IMR-90 (cell line): ENCODE results near the gene SERPINH1. TPM values are rescaled to one million over a fixed set of nuclear protein-coding genes. Genes with fewer than 3 reads are reported as not detected.

Source experiments
- ATAC-seq: fragments of 200-7000 bp; cut with Tn5 transposase; 2 replicates; pipeline ENCODE4 v1.9.1; 2020; ENCODE audit warnings: low read depth, mild to moderate bottlenecking, moderate library complexity
- BruUV-seq: library from RNA; stranded (reverse); fragments of 400-500 nt; replicated peaks from 2 replicates; lab custom pipeline; 2021; lab: Mats Ljungman, UMichigan
- CTCF ChIA-PET: fragments of 300-600 bp; formaldehyde crosslinking; extraction: SDS; loops from one replicate; lab custom pipeline; 2021; ENCODE audit warnings: antibody characterized with exemption; lab: Yijun Ruan, JAX
- POLR2A ChIA-PET: fragments of 300-600 bp; sonication (Branson Sonifier 250); formaldehyde crosslinking; loops from one replicate; lab custom pipeline; 2022; ENCODE audit warnings: antibody characterized with exemption; ENCODE audit not compliant: unreplicated experiment; lab: Charles Lee
- DNase-seq: peaks from one replicate; pipeline ENCODE4 v3.0.0; 2013
- H2AFZ ChIP-seq: replicated peaks from 2 replicates; pipeline ENCODE3; 2013; ENCODE audit warnings: low read length, mild to moderate bottlenecking; ENCODE audit not compliant: poor library complexity
- H2AK5ac ChIP-seq: 2 replicates; pipeline ENCODE4 v1.6.1; 2013; ENCODE audit warnings: low read depth, low read length, inconsistent platforms
- H2AK9ac ChIP-seq: replicated peaks from 2 replicates; pipeline ENCODE3; 2013; ENCODE audit warnings: mild to moderate bottlenecking, low read depth, low read length, moderate library complexity; ENCODE audit not compliant: poor library complexity
- H2BK120ac ChIP-seq: 2 replicates; pipeline ENCODE4 v1.6.1; 2013; ENCODE audit warnings: low read depth, low read length, inconsistent platforms
- H2BK15ac ChIP-seq: 3 replicates; pipeline ENCODE4 v1.6.1; 2013; ENCODE audit warnings: low read depth, low read length, inconsistent platforms
- H2BK20ac ChIP-seq: 2 replicates; pipeline ENCODE4 v1.6.1; 2013; ENCODE audit warnings: low read depth, mild to moderate bottlenecking, inconsistent platforms, low read length, moderate library complexity
- H2BK5ac ChIP-seq: 2 replicates; pipeline ENCODE4 v1.6.1; 2013; ENCODE audit warnings: mild to moderate bottlenecking, low read depth, low read length, inconsistent platforms; ENCODE audit not compliant: poor library complexity, severe bottlenecking
- H3K14ac ChIP-seq: replicated peaks from 2 replicates; pipeline ENCODE4 v1.6.1; 2013; ENCODE audit warnings: low read depth, low read length, inconsistent platforms
- H3K18ac ChIP-seq: 2 replicates; pipeline ENCODE4 v1.6.1; 2013; ENCODE audit warnings: low read depth, low read length, control low read depth
- H3K23ac ChIP-seq: 2 replicates; pipeline ENCODE4 v1.6.1; 2013; ENCODE audit warnings: low read depth, low read length, inconsistent platforms
- H3K27ac ChIP-seq: 2 replicates; pipeline ENCODE4 v1.5.1; 2013; ENCODE audit warnings: mild to moderate bottlenecking, control low read depth, low read length; ENCODE audit not compliant: insufficient read depth
- H3K27me3 ChIP-seq: 2 replicates; pipeline ENCODE4 v1.6.1; 2013; ENCODE audit warnings: low read length; ENCODE audit not compliant: control insufficient read depth, insufficient read depth
- H3K36me3 ChIP-seq: 2 replicates; pipeline ENCODE4 v1.6.1; 2013; ENCODE audit warnings: low read length, mixed read lengths; ENCODE audit not compliant: control insufficient read depth, insufficient read depth
- H3K4ac ChIP-seq: 2 replicates; pipeline ENCODE4 v1.6.1; 2013; ENCODE audit warnings: low read depth, low read length, inconsistent platforms
- H3K4me1 ChIP-seq: 2 replicates; pipeline ENCODE4 v1.6.1; 2013; ENCODE audit warnings: low read length, mixed read lengths; ENCODE audit not compliant: control insufficient read depth, insufficient read depth
- H3K4me2 ChIP-seq: 2 replicates; pipeline ENCODE4 v1.6.1; 2013; ENCODE audit warnings: low read depth, mild to moderate bottlenecking, control low read depth, low read length, moderate library complexity
- H3K4me3 ChIP-seq: 2 replicates; pipeline ENCODE4 v1.5.1; 2013; ENCODE audit warnings: low read depth, mild to moderate bottlenecking, control low read depth, low read length, moderate library complexity; ENCODE audit not compliant: insufficient read depth
- H3K56ac ChIP-seq: 2 replicates; pipeline ENCODE4 v1.6.1; 2013; ENCODE audit warnings: low read length, inconsistent platforms; ENCODE audit not compliant: insufficient read depth; ENCODE audit errors: extremely low read depth
- H3K79me1 ChIP-seq, 2 experiments: 2 replicates each; pipeline ENCODE4 v1.6.1; 2013; ENCODE audit warnings: low read length in 2 of 2, inconsistent platforms in 1 of 2, low read depth in 1 of 2
- H3K9ac ChIP-seq: 2 replicates; pipeline ENCODE4 v1.6.1; 2013; ENCODE audit warnings: low read depth, low read length, control low read depth
- H3K9me1 ChIP-seq: 2 replicates; pipeline ENCODE4 v1.6.1; 2013; ENCODE audit warnings: low read length, inconsistent platforms; ENCODE audit not compliant: insufficient read depth
- H3K9me3 ChIP-seq: 2 replicates; pipeline ENCODE4 v1.6.1; 2013; ENCODE audit warnings: low read length; ENCODE audit not compliant: control insufficient read depth, insufficient read depth
- H4K20me1 ChIP-seq: 2 replicates; pipeline ENCODE4 v1.6.1; 2013; ENCODE audit warnings: low read length, inconsistent platforms; ENCODE audit not compliant: insufficient read depth
- H4K5ac ChIP-seq: 2 replicates; pipeline ENCODE4 v1.6.1; 2013; ENCODE audit warnings: mild to moderate bottlenecking, low read depth, low read length, control low read depth
- H4K8ac ChIP-seq, 2 experiments: 2 replicates each; pipeline ENCODE4 v1.6.1; 2013; ENCODE audit warnings: low read depth in 2 of 2, low read length in 2 of 2, control low read depth in 1 of 2, inconsistent platforms in 1 of 2
- H4K91ac ChIP-seq: 2 replicates; pipeline ENCODE4 v1.6.1; 2013; ENCODE audit warnings: low read depth, low read length, inconsistent platforms; ENCODE audit not compliant: insufficient read depth
- BHLHE40 ChIP-seq: fragments of 150-350 bp; IDR thresholded peaks from 2 replicates; pipeline ENCODE4 v1.6.1; 2016; ENCODE audit warnings: mild to moderate bottlenecking, low read depth, low read length
- CEBPB ChIP-seq: IDR thresholded peaks from 2 replicates; pipeline ENCODE4 v1.6.1; 2012; ENCODE audit warnings: low read depth, low read length, improper control_type of control experiment
- CHD1 ChIP-seq: IDR thresholded peaks from 2 replicates; pipeline ENCODE4 v1.6.1; 2012; ENCODE audit warnings: low read depth, low read length, improper control_type of control experiment
- MAFK ChIP-seq: IDR thresholded peaks from 2 replicates; pipeline ENCODE4 v1.6.1; 2012; ENCODE audit warnings: low read depth, low read length, improper control_type of control experiment
- MAZ ChIP-seq: IDR thresholded peaks from 2 replicates; pipeline ENCODE4 v1.6.1; 2012; ENCODE audit warnings: low read depth, mild to moderate bottlenecking, low read length, improper control_type of control experiment, moderate library complexity, borderline replicate concordance
- MXI1 ChIP-seq: IDR thresholded peaks from 2 replicates; pipeline ENCODE4 v1.6.1; 2012; ENCODE audit warnings: low read depth, mild to moderate bottlenecking, low read length, moderate library complexity, borderline replicate concordance
- POLR2A ChIP-seq: IDR thresholded peaks from 2 replicates; pipeline ENCODE4 v1.6.1; 2012; ENCODE audit warnings: mild to moderate bottlenecking, low read depth, low read length
- RAD21 ChIP-seq: IDR thresholded peaks from 2 replicates; pipeline ENCODE4 v1.6.1; 2012; ENCODE audit warnings: low read length, improper control_type of control experiment
- RCOR1 ChIP-seq: IDR thresholded peaks from 2 replicates; pipeline ENCODE4 v1.6.1; 2012; ENCODE audit warnings: mild to moderate bottlenecking, low read length, improper control_type of control experiment; ENCODE audit not compliant: insufficient replicate concordance
- RFX5 ChIP-seq: IDR thresholded peaks from 2 replicates; pipeline ENCODE4 v1.8.0; 2012; ENCODE audit warnings: low read depth, mild to moderate bottlenecking, low read length, moderate library complexity
- WGBS, 2 experiments: methylation state at CpG; one replicate each; pipeline versions ENCODE4 v1.1.5 to v1.1.7; 2013; ENCODE audit warnings: missing lambda C conversion rate in 2 of 2; ENCODE audit not compliant: insufficient read length in 1 of 2; ENCODE audit errors: extremely low coverage in 2 of 2; 5-methylcytosine and 5-hydroxymethylcytosine counted together
- dilution Hi-C: fragments of 300-500 bp; cut with HindIII; formaldehyde crosslinking; loops from one replicate; pipeline ENCODE4 v1.14.3; 2018; ENCODE audit warnings: low sequenced_read_pairs; ENCODE audit not compliant: unreplicated experiment
- in situ Hi-C: fragments of 300-500 bp; cut with MboI; formaldehyde crosslinking; loops from 3 replicates; pipeline ENCODE4 v1.14.3; 2019; ENCODE audit warnings: low sequenced_read_pairs, inconsistent platforms, mixed read lengths
- intact Hi-C: fragments of 100-400 bp; cut with micrococcal nuclease; formaldehyde crosslinking; loops from 2 replicates; pipeline ENCODE4 v1.10.0; 2022
- polyA plus RNA-seq, 3 experiments: library from polyadenylated mRNA; depleted of rRNA; stranded (reverse); fragments of >200 nt; gene quantifications; 2 replicates each; pipeline ENCODE4 v1.2.3, GENCODE V29; 2012; ENCODE audit warnings: low replicate concordance in 1 of 3
- total RNA-seq: library from RNA; depleted of rRNA; stranded (reverse); fragments of >200 nt; gene quantifications from 2 replicates; pipeline ENCODE4 v1.2.3, GENCODE V29; 2012
- TF ChIP-seq, protein P1 (sequence below): fragments of 150-350 bp; IDR thresholded peaks from 2 replicates; pipeline ENCODE4 v1.6.1; 2017; ENCODE audit warnings: mild to moderate bottlenecking, antibody characterized with exemption, low read length, low read depth
- TF ChIP-seq, protein P2 (sequence below): fragments of 150-350 bp; IDR thresholded peaks from 2 replicates; pipeline ENCODE4 v1.6.1; 2016; ENCODE audit warnings: low read depth, mild to moderate bottlenecking, low read length, moderate library complexity, borderline replicate concordance
- TF ChIP-seq, protein P3 (sequence below): conservative IDR thresholded peaks from 2 replicates; pipeline ENCODE4 v1.5.1; 2012; ENCODE audit warnings: mild to moderate bottlenecking, low read depth, low read length, improper control_type of control experiment

The SERPINH1 gene
- total and polyA plus RNA-seq, 2 of the 4 experiments (the other 2 are of a cell fraction) = 841 to 1,857 TPM

GRCh38 chr11:75603791-75604736 lies 42.0 kb downstream of the SERPINH1 start:
- Histone ChIP-seq H3K18ac (peak overlapping the region; percentile 96), H3K14ac (peak overlapping the region; percentile 61), H3K4me3 (no peak overlapping the region), H3K4ac (peak overlapping the region; percentile 91), H2AFZ (peak overlapping the region; percentile 77), H3K9ac (no peak overlapping the region), H2BK5ac (peak overlapping the region; percentile 91), H3K23ac (peak overlapping the region; percentile 28; the same call in 1 of the 2 replicates), H3K56ac (no peak overlapping the region; the same call in 1 of the 2 replicates), H4K20me1 (no peaks in the 10 kb centered on the region), H4K8ac (peak overlapping the region; percentile 4 to 86), H3K9me1 (peaks cover 17% of the 10 kb centered on the region), H3K36me3 (no peaks in the 10 kb centered on the region), H3K9me3 (no peaks in the 10 kb centered on the region), H3K4me2 (peak overlapping the region; percentile 33), H2BK120ac (peak overlapping the region; percentile 96), H2AK5ac (peak overlapping the region; percentile 79), H2AK9ac (peak overlapping the region; percentile 74), H3K4me1 (peaks cover 15% of the 10 kb centered on the region), H3K27ac (peak overlapping the region; percentile 72), H3K79me1 (no peaks in the 10 kb centered on the region), H2BK15ac (peak overlapping the region; percentile 54; the same call in 1 of the 3 replicates), H3K27me3 (0 out of 2 replicates have a peak, but pooled peaks cover under 1% of the 10 kb centered on the region), H4K91ac (peak overlapping the region; percentile 79), H2BK20ac (peak overlapping the region; percentile 96), H4K5ac (peak overlapping the region; percentile 90)
- intact Hi-C loops = loop anchor here (2.0 to 5.0 kb wide), 2 partner anchors 31 to 53 kb away; no protein-coding TSS in a partner anchor
- DNase-seq (peak; percentile 96), ATAC-seq (peak; percentile 71)
- POLR2A ChIA-PET = no interaction called here
- WGBS, 2 experiments = no CpG with 5 or more reads among the region's 16 CpGs
- dilution Hi-C loops = no loop called here
- CTCF ChIA-PET = interaction anchor here (0.9 kb wide), 1 partner anchor 102 kb away, joined by 3 read pairs; no protein-coding TSS in a partner anchor
- in situ Hi-C loops = no loop called here
- no TSS peak for BruUV-seq
- TF ChIP-seq, protein P1, sequence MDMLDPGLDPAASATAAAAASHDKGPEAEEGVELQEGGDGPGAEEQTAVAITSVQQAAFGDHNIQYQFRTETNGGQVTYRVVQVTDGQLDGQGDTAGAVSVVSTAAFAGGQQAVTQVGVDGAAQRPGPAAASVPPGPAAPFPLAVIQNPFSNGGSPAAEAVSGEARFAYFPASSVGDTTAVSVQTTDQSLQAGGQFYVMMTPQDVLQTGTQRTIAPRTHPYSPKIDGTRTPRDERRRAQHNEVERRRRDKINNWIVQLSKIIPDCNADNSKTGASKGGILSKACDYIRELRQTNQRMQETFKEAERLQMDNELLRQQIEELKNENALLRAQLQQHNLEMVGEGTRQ = no peak
- TF ChIP-seq CHD1 = no peak
- TF ChIP-seq BHLHE40 = no peak
- TF ChIP-seq CEBPB = peak; percentile 71
- no peak for TF ChIP-seq RCOR1
- TF ChIP-seq, protein P2, sequence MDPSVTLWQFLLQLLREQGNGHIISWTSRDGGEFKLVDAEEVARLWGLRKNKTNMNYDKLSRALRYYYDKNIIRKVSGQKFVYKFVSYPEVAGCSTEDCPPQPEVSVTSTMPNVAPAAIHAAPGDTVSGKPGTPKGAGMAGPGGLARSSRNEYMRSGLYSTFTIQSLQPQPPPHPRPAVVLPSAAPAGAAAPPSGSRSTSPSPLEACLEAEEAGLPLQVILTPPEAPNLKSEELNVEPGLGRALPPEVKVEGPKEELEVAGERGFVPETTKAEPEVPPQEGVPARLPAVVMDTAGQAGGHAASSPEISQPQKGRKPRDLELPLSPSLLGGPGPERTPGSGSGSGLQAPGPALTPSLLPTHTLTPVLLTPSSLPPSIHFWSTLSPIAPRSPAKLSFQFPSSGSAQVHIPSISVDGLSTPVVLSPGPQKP = no peak
- TF ChIP-seq RFX5 = no peak
- no peak for TF ChIP-seq MXI1
- TF ChIP-seq MAZ = no peak
- TF ChIP-seq RAD21 = peak; percentile 1; the same call in 1 of the 2 replicates
- 0 out of 2 replicates have a peak, but pooled peaks have one; percentile 45 for TF ChIP-seq POLR2A
- TF ChIP-seq MAFK = no peak
- TF ChIP-seq, protein P3, sequence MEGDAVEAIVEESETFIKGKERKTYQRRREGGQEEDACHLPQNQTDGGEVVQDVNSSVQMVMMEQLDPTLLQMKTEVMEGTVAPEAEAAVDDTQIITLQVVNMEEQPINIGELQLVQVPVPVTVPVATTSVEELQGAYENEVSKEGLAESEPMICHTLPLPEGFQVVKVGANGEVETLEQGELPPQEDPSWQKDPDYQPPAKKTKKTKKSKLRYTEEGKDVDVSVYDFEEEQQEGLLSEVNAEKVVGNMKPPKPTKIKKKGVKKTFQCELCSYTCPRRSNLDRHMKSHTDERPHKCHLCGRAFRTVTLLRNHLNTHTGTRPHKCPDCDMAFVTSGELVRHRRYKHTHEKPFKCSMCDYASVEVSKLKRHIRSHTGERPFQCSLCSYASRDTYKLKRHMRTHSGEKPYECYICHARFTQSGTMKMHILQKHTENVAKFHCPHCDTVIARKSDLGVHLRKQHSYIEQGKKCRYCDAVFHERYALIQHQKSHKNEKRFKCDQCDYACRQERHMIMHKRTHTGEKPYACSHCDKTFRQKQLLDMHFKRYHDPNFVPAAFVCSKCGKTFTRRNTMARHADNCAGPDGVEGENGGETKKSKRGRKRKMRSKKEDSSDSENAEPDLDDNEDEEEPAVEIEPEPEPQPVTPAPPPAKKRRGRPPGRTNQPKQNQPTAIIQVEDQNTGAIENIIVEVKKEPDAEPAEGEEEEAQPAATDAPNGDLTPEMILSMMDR = no peak
